ENCODE data around the gene KCNIP4.

Gene KCNIP4

DNA sequence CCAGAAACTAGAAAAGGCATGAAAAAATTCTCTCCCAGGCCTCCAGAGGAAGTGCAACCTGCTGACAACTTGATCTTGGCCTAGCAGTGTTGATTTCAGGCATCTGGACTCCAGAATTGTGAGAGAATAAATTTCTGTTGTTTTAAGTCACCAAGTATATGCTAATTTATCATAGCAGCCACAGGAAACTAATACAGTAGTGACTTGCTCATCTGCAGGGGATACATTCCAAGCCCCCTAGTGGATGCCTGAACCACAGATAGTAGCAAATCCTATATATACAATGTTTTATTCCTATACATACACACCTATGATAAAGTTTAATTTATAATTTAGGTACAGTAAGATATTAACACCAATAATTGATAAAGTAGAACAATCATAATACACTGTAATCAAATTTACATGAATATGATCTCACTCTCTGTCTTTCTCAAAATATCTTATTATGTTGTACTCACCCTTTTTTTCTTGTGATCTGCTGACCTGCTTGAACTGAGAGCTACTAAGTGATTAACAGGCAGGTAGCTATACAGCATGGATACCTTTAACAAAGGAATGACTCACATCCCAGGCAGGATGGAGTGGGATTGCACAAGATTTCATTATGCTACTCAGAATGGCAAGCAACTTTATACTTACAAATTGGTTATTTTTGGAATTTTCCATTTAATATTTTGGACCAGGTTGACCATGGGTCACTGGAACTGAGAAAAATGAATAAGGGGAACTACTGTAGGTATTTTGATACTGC, 501.1 kb downstream of the KCNIP4 start:
- H3K27me3 ChIP-seq (ENCODE audit: control insufficient read depth, insufficient read depth, low read length), result no peaks in the 10 kb centered on the region
- no peaks in the 10 kb centered on the region for H3K36me3 ChIP-seq (ENCODE audit: control insufficient read depth, insufficient read depth, low read length)
- no peaks in the 10 kb centered on the region for H3K9me3 ChIP-seq (ENCODE audit: control insufficient read depth, insufficient read depth, low read depth, low read length)
- H3K4me3 ChIP-seq (ENCODE audit: low read depth, low read length), result no peak overlapping the region
- no peak overlapping the region for H3K27ac ChIP-seq (ENCODE audit: low read depth, low read length)
- no peak overlapping the region for H3K9ac ChIP-seq (ENCODE audit: low read length)
- H3K4me1 ChIP-seq (ENCODE audit: control insufficient read depth, insufficient read depth, low read length), result no peaks in the 10 kb centered on the region

GRCh38 chr4:21420166-21420565, 528.4 kb downstream of the KCNIP4 start:
- H3K27ac ChIP-seq (ENCODE audit: low read depth, low read length), result no peak overlapping the region
- no peaks in the 10 kb centered on the region for H3K36me3 ChIP-seq (ENCODE audit: control insufficient read depth, insufficient read depth, low read length)
- no peak overlapping the region for H3K9ac ChIP-seq (ENCODE audit: low read length)
- no peak overlapping the region for H3K4me3 ChIP-seq (ENCODE audit: low read depth, low read length)
- no peaks in the 10 kb centered on the region for H3K4me1 ChIP-seq (ENCODE audit: control insufficient read depth, insufficient read depth, low read length)
- no peaks in the 10 kb centered on the region; the same call in 1 of the 2 replicates for H3K27me3 ChIP-seq (ENCODE audit: control insufficient read depth, insufficient read depth, low read length)
- H3K9me3 ChIP-seq (ENCODE audit: control insufficient read depth, insufficient read depth, low read depth, low read length), result no peaks in the 10 kb centered on the region

- Histone ChIP-seq H3K27ac (ENCODE audit: low read depth, low read length) (no peak overlapping the region), H3K9me3 (ENCODE audit: control insufficient read depth, insufficient read depth, low read depth, low read length) (no peaks in the 10 kb centered on the region), H3K4me1 (ENCODE audit: control insufficient read depth, insufficient read depth, low read length) (no peaks in the 10 kb centered on the region), H3K36me3 (ENCODE audit: control insufficient read depth, insufficient read depth, low read length) (no peaks in the 10 kb centered on the region), H3K9ac (ENCODE audit: low read length) (no peak overlapping the region), H3K4me3 (ENCODE audit: low read depth, low read length) (no peak overlapping the region), H3K27me3 (ENCODE audit: control insufficient read depth, insufficient read depth, low read length) (no peaks in the 10 kb centered on the region; the same call in 1 of the 2 replicates)
These were observed 532.8 kb downstream of the KCNIP4 start for GRCh38 chr4:21415728-21416127.

- Histone ChIP-seq H3K9ac (ENCODE audit: low read length) (no peak overlapping the region), H3K27ac (ENCODE audit: low read depth, low read length) (no peak overlapping the region), H3K27me3 (ENCODE audit: control insufficient read depth, insufficient read depth, low read length) (no peaks in the 10 kb centered on the region), H3K9me3 (ENCODE audit: control insufficient read depth, insufficient read depth, low read depth, low read length) (no peaks in the 10 kb centered on the region), H3K4me1 (ENCODE audit: control insufficient read depth, insufficient read depth, low read length) (no peaks in the 10 kb centered on the region), H3K36me3 (ENCODE audit: control insufficient read depth, insufficient read depth, low read length) (no peaks in the 10 kb centered on the region), H3K4me3 (ENCODE audit: low read depth, low read length) (no peak overlapping the region)
These were observed 534.7 kb downstream of the KCNIP4 start for GRCh38 chr4:21413807-21414370.

- Histone ChIP-seq H3K27ac (ENCODE audit: low read depth, low read length) (no peak overlapping the region), H3K4me3 (ENCODE audit: low read depth, low read length) (no peak overlapping the region), H3K4me1 (ENCODE audit: control insufficient read depth, insufficient read depth, low read length) (no peaks in the 10 kb centered on the region), H3K9ac (ENCODE audit: low read length) (no peak overlapping the region), H3K27me3 (ENCODE audit: control insufficient read depth, insufficient read depth, low read length) (no peaks in the 10 kb centered on the region), H3K9me3 (ENCODE audit: control insufficient read depth, insufficient read depth, low read depth, low read length) (no peaks in the 10 kb centered on the region), H3K36me3 (ENCODE audit: control insufficient read depth, insufficient read depth, low read length) (no peaks in the 10 kb centered on the region)
These were observed 537.5 kb downstream of the KCNIP4 start for GRCh38 chr4:21411086-21411485.

DNA sequence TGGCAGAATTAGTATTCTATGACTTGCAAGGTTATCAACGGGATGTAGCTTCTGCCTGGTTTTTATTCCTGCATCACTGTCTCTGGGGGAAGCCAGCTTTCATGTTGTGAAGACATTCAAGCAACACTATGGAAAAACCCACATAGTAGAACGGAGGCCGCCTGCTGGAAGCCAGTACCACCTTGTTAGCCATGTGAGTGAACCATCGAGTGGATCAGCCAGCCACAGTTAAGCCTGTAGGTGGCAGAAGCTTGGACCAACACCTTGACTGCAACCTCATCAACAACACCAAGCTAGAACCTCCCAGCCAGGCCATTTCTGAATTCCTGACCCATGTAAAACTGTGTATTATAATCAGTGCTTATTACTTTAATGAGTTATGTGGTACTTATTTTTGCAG, 538.2 kb downstream of the KCNIP4 start:
- no peak overlapping the region for H3K27ac ChIP-seq (ENCODE audit: low read depth, low read length)
- H3K4me1 ChIP-seq (ENCODE audit: control insufficient read depth, insufficient read depth, low read length), result no peaks in the 10 kb centered on the region
- no peaks in the 10 kb centered on the region for H3K36me3 ChIP-seq (ENCODE audit: control insufficient read depth, insufficient read depth, low read length)
- H3K27me3 ChIP-seq (ENCODE audit: control insufficient read depth, insufficient read depth, low read length), result no peaks in the 10 kb centered on the region
- no peaks in the 10 kb centered on the region for H3K9me3 ChIP-seq (ENCODE audit: control insufficient read depth, insufficient read depth, low read depth, low read length)
- no peak overlapping the region for H3K9ac ChIP-seq (ENCODE audit: low read length)
- no peak overlapping the region for H3K4me3 ChIP-seq (ENCODE audit: low read depth, low read length)

DNA sequence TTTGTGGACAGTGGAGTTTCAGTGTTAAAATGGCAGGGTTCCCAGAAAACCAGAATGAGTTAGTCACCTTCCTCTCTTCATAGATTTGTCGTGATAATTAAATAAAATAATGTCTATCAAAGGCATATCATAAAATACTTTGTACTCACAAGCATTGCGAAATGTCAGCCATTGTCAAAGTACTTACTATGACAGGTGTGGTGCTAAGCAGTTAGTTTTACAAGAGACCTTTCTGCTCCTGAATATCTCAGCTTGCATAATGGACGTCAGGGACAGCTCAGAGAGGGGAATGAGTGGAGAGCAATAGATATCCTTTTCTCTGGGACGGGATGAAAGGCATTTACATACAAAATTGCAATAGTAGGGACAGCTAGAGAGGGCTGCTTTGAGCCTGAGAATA, 560.9 kb downstream of the KCNIP4 start:
- Histone ChIP-seq H3K27me3 (ENCODE audit: control insufficient read depth, insufficient read depth, low read length) (no peaks in the 10 kb centered on the region), H3K36me3 (ENCODE audit: control insufficient read depth, insufficient read depth, low read length) (no peaks in the 10 kb centered on the region), H3K9me3 (ENCODE audit: control insufficient read depth, insufficient read depth, low read depth, low read length) (no peaks in the 10 kb centered on the region), H3K9ac (ENCODE audit: low read length) (no peak overlapping the region), H3K4me3 (ENCODE audit: low read depth, low read length) (no peak overlapping the region), H3K4me1 (ENCODE audit: control insufficient read depth, insufficient read depth, low read length) (no peaks in the 10 kb centered on the region), H3K27ac (ENCODE audit: low read depth, low read length) (no peak overlapping the region)

DNA sequence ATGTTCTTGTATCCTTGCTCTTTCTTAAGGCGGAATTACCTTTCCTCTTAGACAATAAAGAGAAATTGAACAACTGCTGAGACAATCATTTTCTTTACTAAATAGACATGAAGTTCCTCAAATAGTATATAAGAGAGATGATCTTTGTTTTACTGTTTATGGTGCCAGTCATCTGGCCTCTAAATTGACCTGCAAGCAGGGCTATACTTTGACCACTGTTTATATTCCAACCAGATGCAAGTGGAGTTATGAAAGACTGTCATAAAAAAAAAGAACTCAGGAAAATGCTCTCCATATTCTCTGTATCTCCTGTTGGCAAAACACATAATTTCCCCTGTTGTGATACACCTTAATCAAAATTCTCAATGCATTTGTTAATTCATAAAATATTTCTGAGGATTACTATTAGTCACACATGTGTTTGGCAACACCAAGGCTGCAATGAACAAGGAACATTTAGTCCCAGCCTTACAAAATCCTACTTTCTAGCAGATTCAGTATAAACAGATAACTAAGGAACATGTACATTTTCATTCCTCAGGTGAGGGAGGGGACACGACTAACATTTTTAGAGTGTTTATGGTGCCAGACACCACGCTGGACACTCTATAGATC, 562.3 kb downstream of the KCNIP4 start:
- Histone ChIP-seq H3K4me3 (ENCODE audit: low read depth, low read length) (no peak overlapping the region), H3K36me3 (ENCODE audit: control insufficient read depth, insufficient read depth, low read length) (no peaks in the 10 kb centered on the region), H3K9me3 (ENCODE audit: control insufficient read depth, insufficient read depth, low read depth, low read length) (no peaks in the 10 kb centered on the region), H3K27me3 (ENCODE audit: control insufficient read depth, insufficient read depth, low read length) (no peaks in the 10 kb centered on the region), H3K4me1 (ENCODE audit: control insufficient read depth, insufficient read depth, low read length) (no peaks in the 10 kb centered on the region), H3K9ac (ENCODE audit: low read length) (no peak overlapping the region), H3K27ac (ENCODE audit: low read depth, low read length) (no peak overlapping the region)

DNA sequence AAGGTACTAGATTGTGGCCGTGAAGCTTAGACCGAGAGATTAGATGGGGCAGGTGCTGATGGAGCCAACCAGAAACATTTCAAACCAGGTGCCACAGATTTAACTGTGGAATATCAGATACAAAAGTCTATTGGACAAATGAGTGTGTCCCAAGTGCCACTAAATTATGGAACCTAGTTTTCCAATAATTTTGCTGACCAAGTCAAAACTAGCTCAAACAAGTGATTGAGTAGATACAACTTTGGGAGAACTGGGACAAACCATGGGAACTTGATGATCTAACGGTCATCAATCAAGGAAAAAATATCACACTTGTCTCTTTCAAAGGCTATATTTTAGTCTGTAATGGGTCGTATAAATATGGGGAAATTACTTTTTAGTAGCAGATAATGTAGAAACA, 562.9 kb downstream of the KCNIP4 start:
- no peak overlapping the region for H3K4me3 ChIP-seq (ENCODE audit: low read depth, low read length)
- H3K36me3 ChIP-seq (ENCODE audit: control insufficient read depth, insufficient read depth, low read length), result no peaks in the 10 kb centered on the region
- no peak overlapping the region for H3K9ac ChIP-seq (ENCODE audit: low read length)

DNA sequence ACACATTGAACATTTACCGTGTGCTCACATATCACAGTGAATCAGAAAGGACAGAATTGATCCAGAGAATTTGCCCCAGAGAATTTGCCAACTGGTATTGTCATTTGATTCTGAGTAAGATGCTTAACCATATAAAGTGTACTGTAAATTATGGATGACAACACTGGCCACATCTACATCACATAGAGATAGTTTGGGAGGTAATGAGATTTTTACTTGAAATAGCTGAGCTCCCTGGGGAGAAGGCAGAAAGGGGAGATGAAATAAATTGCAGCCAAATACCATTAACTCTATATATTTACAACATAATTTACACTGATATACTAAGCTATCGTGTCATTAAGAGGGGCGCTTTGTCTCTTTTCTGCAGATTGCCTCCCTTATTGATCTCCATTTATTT, 564.0 kb downstream of the KCNIP4 start:
- H3K27ac ChIP-seq (ENCODE audit: low read depth, low read length), result no peak overlapping the region
- H3K4me1 ChIP-seq (ENCODE audit: control insufficient read depth, insufficient read depth, low read length), result no peaks in the 10 kb centered on the region
- no peak overlapping the region for H3K9ac ChIP-seq (ENCODE audit: low read length)
- H3K4me3 ChIP-seq (ENCODE audit: low read depth, low read length), result no peak overlapping the region
- no peaks in the 10 kb centered on the region for H3K27me3 ChIP-seq (ENCODE audit: control insufficient read depth, insufficient read depth, low read length)
- H3K9me3 ChIP-seq (ENCODE audit: control insufficient read depth, insufficient read depth, low read depth, low read length), result no peaks in the 10 kb centered on the region
- no peaks in the 10 kb centered on the region for H3K36me3 ChIP-seq (ENCODE audit: control insufficient read depth, insufficient read depth, low read length)

More for the DNA sequence above, 562.9 kb downstream of the KCNIP4 start:
- no peaks in the 10 kb centered on the region for H3K27me3 ChIP-seq (ENCODE audit: control insufficient read depth, insufficient read depth, low read length)
- H3K9me3 ChIP-seq (ENCODE audit: control insufficient read depth, insufficient read depth, low read depth, low read length), result no peaks in the 10 kb centered on the region
- H3K27ac ChIP-seq (ENCODE audit: low read depth, low read length), result no peak overlapping the region
- H3K4me1 ChIP-seq (ENCODE audit: control insufficient read depth, insufficient read depth, low read length), result no peaks in the 10 kb centered on the region

- no peaks in the 10 kb centered on the region for H3K36me3 ChIP-seq (ENCODE audit: control insufficient read depth, insufficient read depth, low read length)
- H3K9ac ChIP-seq (ENCODE audit: low read length), result no peak overlapping the region
- no peaks in the 10 kb centered on the region for H3K4me1 ChIP-seq (ENCODE audit: control insufficient read depth, insufficient read depth, low read length)
- no peaks in the 10 kb centered on the region for H3K27me3 ChIP-seq (ENCODE audit: control insufficient read depth, insufficient read depth, low read length)
- no peak overlapping the region for H3K27ac ChIP-seq (ENCODE audit: low read depth, low read length)
- no peak overlapping the region for H3K4me3 ChIP-seq (ENCODE audit: low read depth, low read length)
- H3K9me3 ChIP-seq (ENCODE audit: control insufficient read depth, insufficient read depth, low read depth, low read length), result no peaks in the 10 kb centered on the region
These were observed 567.7 kb downstream of the KCNIP4 start for GRCh38 chr4:21380861-21381260.
